ENCODE measurements around the gene PTPRN2. TPM values are rescaled to one million over a fixed set of nuclear protein-coding genes. Genes with fewer than 3 reads are reported as not detected.

PTPRN2 gene
- total and polyA plus RNA-seq, 9 of the 15 experiments (the other 6 are each of a cell fraction or from before 2014, with no cell fraction given) = not detected

GRCh38 chr7:157978766-157979165 lies 608.9 kb downstream of the PTPRN2 start (continued):
- TF ChIP-seq ZNF407 (IDR thresholded peaks at IDR 0.05; ENCODE audit: low read depth) (no peak), PURB (CRISPR knock-in tag; IDR thresholded peaks at IDR 0.05; ENCODE audit: low read depth) (no peak), FOXO4 (CRISPR knock-in tag; IDR thresholded peaks at IDR 0.05) (no peak), CREM (IDR thresholded peaks at IDR 0.05; ENCODE audit: low read depth) (no peak), PATZ1 (CRISPR knock-in tag; IDR thresholded peaks at IDR 0.05; ENCODE audit: borderline replicate concordance) (no peak), SNAPC5 (CRISPR knock-in tag; IDR thresholded peaks at IDR 0.05) (no peak), AFF1 (IDR thresholded peaks at IDR 0.05; ENCODE audit: low read depth in 1 of 2, partially characterized antibody in 2 of 2) (no peak), ARHGAP35 (IDR thresholded peaks at IDR 0.05; ENCODE audit: partially characterized antibody) (no peak)
